NK-92 treated with Interleukin-12 subunit alpha and Interleukin-12 subunit beta, amount 100 ng/mL, for 24 hours (cell line): ENCODE measurements around the gene SHQ1.

Source experiments
- DNase-seq: peaks from one replicate; lab custom pipeline; 2025; lab: John Stamatoyannopoulos, UW

Gene SHQ1

GRCh38 chr3:72847751-72848702, at the start of gene SHQ1:
Gene SHQ1, minus strand, starts transcription at chr3:72848445. Its CDS starts 105 bp downstream, at chr3:72848340.
- DNase-seq = peak; percentile 87

DNA sequence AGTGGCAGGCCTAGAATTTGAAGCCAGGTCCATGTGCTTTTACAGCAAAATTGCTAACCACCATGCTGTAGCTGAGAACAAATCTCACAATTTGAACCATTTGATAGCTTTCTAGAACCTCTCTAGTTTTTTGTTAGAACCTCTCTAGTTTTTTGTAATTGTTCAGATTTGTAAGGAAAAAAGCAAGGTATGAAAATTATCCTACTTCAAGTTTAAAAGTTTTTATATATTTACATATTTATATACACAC, 49.4 kb upstream of the SHQ1 start:
- DNase-seq = no peak

- no peak for DNase-seq
Observed at GRCh38 chr3:72896996-72897757, 48.9 kb upstream of the SHQ1 start.

- no peak for DNase-seq
Observed at GRCh38 chr3:72894976-72895552, 46.8 kb upstream of the SHQ1 start.

GRCh38 chr3:72892870-72893269, 44.6 kb upstream of the SHQ1 start:
- no peak for DNase-seq

GRCh38 chr3:72892081-72892775, 44.0 kb upstream of the SHQ1 start:
- DNase-seq = no peak

DNA sequence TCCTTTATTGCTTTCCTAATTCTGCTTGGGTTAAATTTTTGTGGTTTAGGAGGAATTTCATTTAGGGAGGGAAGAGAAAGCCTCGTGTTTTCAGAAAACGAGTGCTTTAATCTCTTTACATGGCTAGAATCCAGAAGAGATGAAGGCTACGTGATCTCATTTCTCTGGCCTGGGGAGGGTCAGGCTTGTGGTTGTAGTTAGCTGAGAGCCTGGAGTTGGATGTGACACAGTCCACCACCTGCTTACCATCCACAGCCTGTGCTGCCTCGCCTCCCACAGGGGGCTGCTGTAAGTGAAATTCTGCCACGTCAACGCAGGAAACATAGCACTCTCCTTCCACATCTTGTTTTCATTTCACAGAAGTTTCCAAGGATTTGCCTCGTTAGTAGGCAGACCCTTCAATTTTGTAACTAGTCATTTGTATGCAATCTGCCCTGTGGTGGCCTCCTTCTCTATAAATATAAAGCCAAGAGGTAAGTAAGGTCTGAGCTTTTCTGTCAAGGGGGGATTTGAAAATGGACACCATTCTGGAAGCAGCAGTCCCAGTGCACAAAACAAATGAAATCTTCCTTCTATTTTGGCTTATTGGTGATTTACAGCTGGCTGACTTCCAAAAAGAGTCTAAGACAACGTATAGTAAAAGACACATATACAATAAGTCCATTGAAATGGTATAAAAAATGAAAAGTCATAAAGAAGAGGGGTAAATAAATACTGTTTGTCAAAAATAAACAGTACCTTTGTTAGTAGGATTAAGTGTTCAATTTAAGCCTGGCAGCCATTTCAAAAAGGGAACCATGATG, 43.0 kb upstream of the SHQ1 start:
- no peak for DNase-seq

DNA sequence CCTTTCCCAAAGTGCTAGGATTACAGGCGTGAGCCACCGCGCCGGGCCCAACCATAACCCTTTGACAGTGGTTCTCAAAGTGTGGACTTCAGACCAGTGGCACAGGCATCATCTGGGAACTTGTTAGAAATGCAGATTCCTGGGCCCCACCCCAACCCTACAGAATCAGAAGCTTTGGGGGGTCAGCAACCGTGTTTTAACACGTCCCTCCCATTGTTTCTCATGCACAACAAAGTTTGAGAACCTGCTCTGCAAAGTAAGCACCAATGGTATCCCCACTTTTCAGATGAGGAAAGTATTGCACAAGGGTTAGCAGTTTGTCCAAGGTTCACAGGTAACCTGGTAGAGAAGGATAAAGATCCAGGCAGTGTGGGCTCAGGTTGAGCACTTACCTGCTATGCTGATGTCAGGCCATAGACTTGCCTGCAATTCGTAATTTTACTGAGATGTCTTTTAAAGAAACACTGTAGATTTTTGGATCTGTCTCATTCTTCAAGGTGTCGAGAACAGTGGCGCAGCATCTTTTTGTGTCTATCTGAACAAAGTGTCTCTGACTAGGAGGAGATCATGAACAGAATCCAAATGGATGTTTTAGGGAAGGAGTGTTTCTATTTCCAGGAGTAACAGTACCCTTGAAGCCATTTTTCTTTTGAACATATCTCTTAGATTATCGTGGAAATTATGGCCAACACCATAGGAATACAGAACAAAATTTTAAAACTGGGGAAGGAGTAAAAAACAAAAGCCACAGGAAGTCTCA, 42.1 kb upstream of the SHQ1 start:
- DNase-seq = no peak

GRCh38 chr3:72889310-72890165, 41.3 kb upstream of the SHQ1 start:
- DNase-seq = no peak

GRCh38 chr3:72888546-72889309, 40.5 kb upstream of the SHQ1 start:
- DNase-seq = no peak

GRCh38 chr3:72887705-72888545, 39.7 kb upstream of the SHQ1 start, which contains the start of gene GXYLT2:
Gene GXYLT2, plus strand, starts transcription at chr3:72888046. Its CDS starts 188 bp downstream, at chr3:72888234.
- DNase-seq = no peak

DNA sequence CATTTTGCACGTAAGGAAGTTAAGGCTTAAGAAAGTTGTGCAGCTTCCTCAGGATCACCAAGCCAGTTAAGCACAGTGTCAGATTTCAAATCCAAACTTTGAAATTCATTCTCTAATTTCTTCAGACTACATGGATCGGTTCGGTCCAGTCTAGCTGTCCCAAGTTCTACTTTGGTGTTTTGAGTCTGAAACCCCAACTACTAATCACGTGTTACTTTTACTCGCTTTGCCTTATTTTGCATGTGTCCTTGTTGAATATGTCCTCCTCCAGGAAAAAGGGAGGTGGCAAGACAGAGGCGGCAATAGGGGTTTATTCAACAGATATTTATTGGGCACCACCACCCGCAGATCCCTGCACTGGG, 39.1 kb upstream of the SHQ1 start:
- DNase-seq = no peak

DNA sequence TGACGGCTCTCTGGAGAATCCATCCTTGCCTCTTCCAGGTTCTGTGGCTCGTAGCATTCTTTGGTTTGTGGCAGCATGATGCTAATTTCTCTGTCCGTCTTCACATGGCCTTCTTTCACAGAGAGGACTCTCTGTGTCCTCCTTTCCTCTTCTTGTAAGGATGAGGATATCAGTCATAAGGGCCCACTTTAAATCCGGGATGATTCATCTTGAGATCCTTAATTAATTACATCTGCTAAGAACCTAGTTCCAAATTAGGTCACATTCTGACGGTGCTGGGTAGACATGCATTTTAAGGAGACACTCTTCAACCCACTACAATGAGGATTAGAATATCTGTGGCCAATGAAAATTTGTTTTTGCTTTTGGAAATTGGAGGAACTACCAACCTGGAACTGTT, 23.9 kb upstream of the SHQ1 start:
- no peak for DNase-seq

GRCh38 chr3:72862314-72863090, 14.3 kb upstream of the SHQ1 start:
- DNase-seq = no peak

DNA sequence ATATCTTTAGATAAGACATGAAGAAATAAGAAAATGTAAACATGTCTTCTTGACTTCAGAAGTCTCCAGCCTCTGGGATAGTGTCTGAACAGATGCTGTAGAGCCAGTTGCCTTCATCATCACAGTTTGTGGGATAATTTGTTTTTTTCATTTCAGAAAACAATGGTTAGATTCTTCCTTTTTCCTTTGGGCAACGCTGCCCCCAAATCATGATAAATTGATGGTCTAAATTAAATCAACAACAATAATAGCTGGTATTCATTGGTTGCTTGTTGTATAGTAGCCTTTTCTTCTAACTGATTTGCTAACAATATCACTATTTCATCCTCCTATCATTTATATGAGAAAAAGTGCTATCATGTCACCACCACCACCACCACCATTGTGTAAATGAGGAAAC, 12.6 kb upstream of the SHQ1 start:
- no peak for DNase-seq

DNA sequence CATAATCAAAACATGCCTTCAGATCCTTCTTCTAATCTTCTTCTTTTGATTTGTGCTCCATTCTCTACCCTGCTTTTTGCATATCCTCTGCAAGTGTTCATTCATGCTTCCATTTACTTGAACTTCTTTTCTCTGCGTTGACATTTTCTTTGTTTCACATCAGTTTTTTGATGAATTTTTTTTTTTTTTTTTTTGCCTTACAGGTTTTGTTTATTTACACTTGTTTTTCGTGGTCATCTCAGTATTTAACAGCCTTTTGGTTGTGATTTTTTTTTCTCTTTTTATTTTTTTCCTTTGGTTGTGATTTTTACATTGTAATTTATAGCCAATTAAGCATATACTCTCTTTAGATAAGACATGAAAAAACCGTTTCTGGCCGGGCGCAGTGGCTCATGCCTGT, 11.8 kb upstream of the SHQ1 start:
- DNase-seq = no peak

DNA sequence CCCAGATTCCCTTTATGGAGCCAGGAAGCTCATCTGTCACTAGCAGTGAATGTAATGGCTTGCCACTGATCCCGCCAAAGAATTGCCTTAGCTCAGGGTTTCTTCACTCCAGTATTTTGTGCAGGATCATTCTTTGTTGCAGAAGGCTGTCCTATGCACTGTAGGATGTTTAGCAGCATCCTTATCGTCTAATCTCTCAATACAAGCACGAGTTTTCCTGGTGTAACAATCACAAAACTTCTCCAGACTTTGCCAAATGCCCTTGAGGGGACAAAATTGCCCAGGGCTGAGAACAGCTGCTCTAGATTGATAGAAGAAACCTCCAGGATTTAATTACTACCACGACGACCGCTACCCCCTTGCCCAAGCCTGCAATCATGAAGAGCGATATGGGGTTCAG, 6.8 kb upstream of the SHQ1 start:
- DNase-seq = no peak
